ENCODE results near the gene RNASE7.
"Not testable (repeated sequence)": the region's sequence is repeated elsewhere in the genome, so short reads cannot be mapped to it uniquely, and the experiment has no call there.

The RNASE7 gene

GRCh38 chr14:21032326-21033132, 9.6 kb upstream of the RNASE7 start:
- H3K27me3 Mint-ChIP-seq = peaks cover 36% of the 10 kb centered on the region
- H3K4me3 Mint-ChIP-seq = no peak overlapping the region
- no peak overlapping the region for H3K27ac Mint-ChIP-seq
- no peak for ATAC-seq
- no peaks in the 10 kb centered on the region for H3K4me1 Mint-ChIP-seq
- no peaks in the 10 kb centered on the region for H3K36me3 Mint-ChIP-seq
- no peaks in the 10 kb centered on the region for H3K9me3 Mint-ChIP-seq

GRCh38 chr14:21033133-21033698, 8.9 kb upstream of the RNASE7 start:
- H3K36me3 Mint-ChIP-seq = no peaks in the 10 kb centered on the region
- H3K27ac Mint-ChIP-seq = no peak overlapping the region
- H3K4me3 Mint-ChIP-seq = no peak overlapping the region
- no peaks in the 10 kb centered on the region for H3K9me3 Mint-ChIP-seq
- ATAC-seq = no peak
- H3K27me3 Mint-ChIP-seq = peaks cover 36% of the 10 kb centered on the region
- H3K4me1 Mint-ChIP-seq = no peaks in the 10 kb centered on the region

- no peak for ATAC-seq
- no peaks in the 10 kb centered on the region for H3K4me1 Mint-ChIP-seq
- peak within 1 kb of the TSS; percentile 18 for H3K27ac Mint-ChIP-seq
- H3K36me3 Mint-ChIP-seq = no peaks in the 10 kb centered on the region
- H3K9me3 Mint-ChIP-seq = no peaks in the 10 kb centered on the region
- H3K27me3 Mint-ChIP-seq = peaks cover 36% of the 10 kb centered on the region
- no peak within 1 kb of the TSS for H3K4me3 Mint-ChIP-seq
These were observed 7.5 kb upstream of the RNASE7 start, which contains the start of gene RNASE13 for GRCh38 chr14:21034707-21035106. Gene RNASE13, minus strand, starts transcription at chr14:21034807. Its CDS starts 519 bp downstream, at chr14:21034288.

- ATAC-seq = no peak
- Mint-ChIP-seq H3K4me1 (no peaks in the 10 kb centered on the region), H3K4me3 (no peak overlapping the region), H3K27me3 (peaks cover 32% of the 10 kb centered on the region), H3K27ac (no peak overlapping the region), H3K36me3 (no peaks in the 10 kb centered on the region), H3K9me3 (no peaks in the 10 kb centered on the region)
These were observed 5.4 kb upstream of the RNASE7 start for GRCh38 chr14:21036751-21037150.

- no peaks in the 10 kb centered on the region for H3K9me3 Mint-ChIP-seq
- peaks cover 31% of the 10 kb centered on the region for H3K27me3 Mint-ChIP-seq
- no peaks in the 10 kb centered on the region for H3K4me1 Mint-ChIP-seq
These were observed 5.0 kb upstream of the RNASE7 start for GRCh38 chr14:21037156-21037555.

GRCh38 chr14:21038441-21039422, 3.4 kb upstream of the RNASE7 start:
- no peaks in the 10 kb centered on the region for H3K9me3 Mint-ChIP-seq
- no peak overlapping the region for H3K4me3 Mint-ChIP-seq
- no peaks in the 10 kb centered on the region for H3K4me1 Mint-ChIP-seq
- H3K27me3 Mint-ChIP-seq = peaks cover 32% of the 10 kb centered on the region
- no peaks in the 10 kb centered on the region for H3K36me3 Mint-ChIP-seq
- no peak for ATAC-seq
- H3K27ac Mint-ChIP-seq = no peak overlapping the region

More at GRCh38 chr14:21037156-21037555, 5.0 kb upstream of the RNASE7 start:
- no peak for ATAC-seq
- H3K36me3 Mint-ChIP-seq = no peaks in the 10 kb centered on the region
- H3K27ac Mint-ChIP-seq = no peak overlapping the region
- H3K4me3 Mint-ChIP-seq = no peak overlapping the region

- no peaks in the 10 kb centered on the region for H3K36me3 Mint-ChIP-seq
- H3K27ac Mint-ChIP-seq = no peak overlapping the region
- no peaks in the 10 kb centered on the region for H3K9me3 Mint-ChIP-seq
- ATAC-seq = no peak
- no peak overlapping the region for H3K4me3 Mint-ChIP-seq
- no peaks in the 10 kb centered on the region for H3K4me1 Mint-ChIP-seq
- H3K27me3 Mint-ChIP-seq = peaks cover 42% of the 10 kb centered on the region
These were observed 2.4 kb upstream of the RNASE7 start for GRCh38 chr14:21039585-21040369.

- H3K9me3 Mint-ChIP-seq = no peaks in the 10 kb centered on the region
These were observed 1.7 kb upstream of the RNASE7 start for GRCh38 chr14:21040370-21040925.

GRCh38 chr14:21040941-21041340, 1.2 kb upstream of the RNASE7 start:
- not testable (repeated sequence) for H3K36me3 Mint-ChIP-seq, ATAC-seq, H3K9me3 Mint-ChIP-seq, H3K4me1 Mint-ChIP-seq, H3K4me3 Mint-ChIP-seq, H3K27ac Mint-ChIP-seq
- peaks cover 50% of the 10 kb centered on the region for H3K27me3 Mint-ChIP-seq

More at GRCh38 chr14:21040370-21040925, 1.7 kb upstream of the RNASE7 start:
- Mint-ChIP-seq H3K4me1 (no peaks in the 10 kb centered on the region), H3K27ac (no peak overlapping the region), H3K36me3 (no peaks in the 10 kb centered on the region), H3K27me3 (peaks cover 49% of the 10 kb centered on the region), H3K4me3 (no peak overlapping the region)
- no peak for ATAC-seq

GRCh38 chr14:21042918-21043317, 756 bp downstream of the RNASE7 start:
- ATAC-seq = no peak
- no peak overlapping the region for H3K27ac Mint-ChIP-seq
- H3K4me1 Mint-ChIP-seq = no peaks in the 10 kb centered on the region
- H3K36me3 Mint-ChIP-seq = no peaks in the 10 kb centered on the region
- H3K9me3 Mint-ChIP-seq = no peaks in the 10 kb centered on the region
- peaks cover 38% of the 10 kb centered on the region for H3K27me3 Mint-ChIP-seq
- no peak overlapping the region for H3K4me3 Mint-ChIP-seq

- Mint-ChIP-seq H3K27ac (no peak overlapping the region), H3K27me3 (peaks cover 38% of the 10 kb centered on the region), H3K4me1 (no peaks in the 10 kb centered on the region), H3K36me3 (no peaks in the 10 kb centered on the region), H3K4me3 (no peak overlapping the region), H3K9me3 (no peaks in the 10 kb centered on the region)
- no peak for ATAC-seq
These were observed 1.3 kb downstream of the RNASE7 start for GRCh38 chr14:21043387-21043973.

GRCh38 chr14:21043974-21044618, 1.9 kb downstream of the RNASE7 start:
- ATAC-seq = no peak
- no peak overlapping the region for H3K27ac Mint-ChIP-seq
- no peaks in the 10 kb centered on the region for H3K4me1 Mint-ChIP-seq
- no peak overlapping the region for H3K4me3 Mint-ChIP-seq
- H3K9me3 Mint-ChIP-seq = no peaks in the 10 kb centered on the region
- H3K27me3 Mint-ChIP-seq = peaks cover 38% of the 10 kb centered on the region
- H3K36me3 Mint-ChIP-seq = no peaks in the 10 kb centered on the region

- no peak overlapping the region for H3K4me3 Mint-ChIP-seq
- H3K27me3 Mint-ChIP-seq = peaks cover 36% of the 10 kb centered on the region
- no peaks in the 10 kb centered on the region for H3K4me1 Mint-ChIP-seq
- no peaks in the 10 kb centered on the region for H3K36me3 Mint-ChIP-seq
- ATAC-seq = no peak
- H3K9me3 Mint-ChIP-seq = no peaks in the 10 kb centered on the region
- H3K27ac Mint-ChIP-seq = no peak overlapping the region
These were observed 5.2 kb downstream of the RNASE7 start for GRCh38 chr14:21047378-21047781.

GRCh38 chr14:21048638-21049037, 6.5 kb downstream of the RNASE7 start:
- Mint-ChIP-seq H3K4me1 (no peaks in the 10 kb centered on the region), H3K27ac (no peak overlapping the region), H3K27me3 (peaks cover 31% of the 10 kb centered on the region), H3K36me3 (no peaks in the 10 kb centered on the region), H3K9me3 (no peaks in the 10 kb centered on the region), H3K4me3 (no peak overlapping the region)
- ATAC-seq = no peak
